Measurements from ENCODE around the gene SNX21.

DNA sequence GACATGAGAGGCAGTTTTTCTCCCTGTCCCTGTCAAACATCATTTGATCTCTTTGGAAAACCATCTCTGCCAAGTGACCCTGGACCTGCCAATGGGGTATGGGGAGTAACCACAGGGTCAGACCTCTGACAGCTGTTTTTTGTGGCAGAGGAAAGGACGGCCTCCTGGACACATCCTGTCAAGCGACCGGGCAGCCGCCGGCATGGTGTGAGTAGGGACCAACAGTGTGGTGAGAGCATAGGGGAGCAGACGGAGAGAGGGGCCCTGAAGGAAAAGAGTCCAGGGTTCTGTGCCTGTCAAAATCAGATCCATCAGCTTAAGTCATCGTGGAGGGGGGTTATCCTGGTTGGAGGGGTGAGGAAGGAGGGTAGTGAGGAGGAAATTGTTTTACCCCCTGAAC lies 31.7 kb upstream of the SNX21 start:
- TF ChIP-seq, protein P1, sequence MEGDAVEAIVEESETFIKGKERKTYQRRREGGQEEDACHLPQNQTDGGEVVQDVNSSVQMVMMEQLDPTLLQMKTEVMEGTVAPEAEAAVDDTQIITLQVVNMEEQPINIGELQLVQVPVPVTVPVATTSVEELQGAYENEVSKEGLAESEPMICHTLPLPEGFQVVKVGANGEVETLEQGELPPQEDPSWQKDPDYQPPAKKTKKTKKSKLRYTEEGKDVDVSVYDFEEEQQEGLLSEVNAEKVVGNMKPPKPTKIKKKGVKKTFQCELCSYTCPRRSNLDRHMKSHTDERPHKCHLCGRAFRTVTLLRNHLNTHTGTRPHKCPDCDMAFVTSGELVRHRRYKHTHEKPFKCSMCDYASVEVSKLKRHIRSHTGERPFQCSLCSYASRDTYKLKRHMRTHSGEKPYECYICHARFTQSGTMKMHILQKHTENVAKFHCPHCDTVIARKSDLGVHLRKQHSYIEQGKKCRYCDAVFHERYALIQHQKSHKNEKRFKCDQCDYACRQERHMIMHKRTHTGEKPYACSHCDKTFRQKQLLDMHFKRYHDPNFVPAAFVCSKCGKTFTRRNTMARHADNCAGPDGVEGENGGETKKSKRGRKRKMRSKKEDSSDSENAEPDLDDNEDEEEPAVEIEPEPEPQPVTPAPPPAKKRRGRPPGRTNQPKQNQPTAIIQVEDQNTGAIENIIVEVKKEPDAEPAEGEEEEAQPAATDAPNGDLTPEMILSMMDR (IDR thresholded peaks at IDR 0.05): no peak
- TF ChIP-seq POLR2A (IDR thresholded peaks at IDR 0.05): no peak
